HG02678 (cell line): ENCODE data around the gene ST6GALNAC5.

Source experiments
- ATAC-seq: cut with Tn5 transposase; IDR thresholded peaks from one replicate; pipeline ENCODE4 v1.9.1; 2021; ENCODE audit warnings: mild to moderate bottlenecking, moderate library complexity; ENCODE audit not compliant: unreplicated experiment

Gene ST6GALNAC5

DNA sequence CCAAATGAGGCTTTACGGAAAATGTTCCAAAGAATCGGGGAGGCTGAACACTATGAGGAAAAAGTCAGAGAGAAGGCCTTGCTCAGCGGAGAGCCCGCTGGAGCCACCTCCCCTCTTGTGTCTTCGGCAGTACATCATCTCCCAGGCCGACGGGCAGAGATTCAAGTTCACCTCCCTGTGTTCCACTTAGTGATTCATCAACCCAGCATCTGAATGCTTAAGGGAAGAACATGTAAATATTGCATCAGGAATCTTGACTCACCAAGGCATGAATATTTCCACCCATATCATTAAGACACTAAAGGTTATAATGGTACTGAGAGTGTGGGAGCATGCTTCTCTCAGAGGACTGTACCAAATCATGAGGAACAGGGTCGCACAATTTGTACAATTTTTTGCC, 172.5 kb downstream of the ST6GALNAC5 start:
- no peak for ATAC-seq

DNA sequence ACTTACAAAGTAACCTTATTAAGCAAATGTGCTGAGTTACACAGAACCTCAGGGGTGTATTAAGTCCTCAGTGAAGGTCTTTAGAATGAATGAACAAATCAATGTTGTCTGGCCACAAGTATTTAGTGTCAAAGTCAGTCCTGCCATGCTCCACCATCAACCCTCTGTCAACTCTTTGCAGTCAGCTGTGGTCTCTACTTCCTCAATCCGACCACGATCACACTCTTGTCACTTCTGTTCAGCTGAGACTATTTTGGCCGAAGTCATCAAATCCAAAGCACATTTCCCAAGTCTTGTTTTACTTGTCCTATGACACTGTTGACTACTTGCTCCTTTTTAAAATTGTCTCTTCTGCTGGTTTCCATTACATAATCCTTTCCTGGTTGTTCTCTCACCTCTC, 173.5 kb downstream of the ST6GALNAC5 start:
- ATAC-seq, result no peak

DNA sequence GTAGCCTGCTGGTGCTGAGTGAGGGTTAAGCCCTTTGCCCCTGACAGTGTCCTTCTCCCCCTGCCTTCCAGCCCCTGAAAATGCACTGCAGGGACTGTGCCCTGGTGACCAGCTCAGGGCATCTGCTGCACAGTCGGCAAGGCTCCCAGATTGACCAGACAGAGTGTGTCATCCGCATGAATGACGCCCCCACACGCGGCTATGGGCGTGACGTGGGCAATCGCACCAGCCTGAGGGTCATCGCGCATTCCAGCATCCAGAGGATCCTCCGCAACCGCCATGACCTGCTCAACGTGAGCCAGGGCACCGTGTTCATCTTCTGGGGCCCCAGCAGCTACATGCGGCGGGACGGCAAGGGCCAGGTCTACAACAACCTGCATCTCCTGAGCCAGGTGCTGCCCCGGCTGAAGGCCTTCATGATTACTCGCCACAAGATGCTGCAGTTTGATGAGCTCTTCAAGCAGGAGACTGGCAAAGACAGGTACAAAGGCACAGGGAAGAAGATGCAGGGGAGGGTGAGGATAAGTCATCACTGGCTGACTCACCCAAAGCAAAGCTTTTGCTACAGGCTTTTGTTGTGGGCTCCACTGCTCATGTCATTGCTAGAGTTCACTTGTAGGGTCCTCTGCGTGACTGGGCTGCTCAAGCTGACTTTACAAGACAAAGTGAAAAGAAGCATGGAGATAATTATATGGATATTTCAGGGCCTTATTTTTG, 177.0 kb downstream of the ST6GALNAC5 start:
- no peak for ATAC-seq

DNA sequence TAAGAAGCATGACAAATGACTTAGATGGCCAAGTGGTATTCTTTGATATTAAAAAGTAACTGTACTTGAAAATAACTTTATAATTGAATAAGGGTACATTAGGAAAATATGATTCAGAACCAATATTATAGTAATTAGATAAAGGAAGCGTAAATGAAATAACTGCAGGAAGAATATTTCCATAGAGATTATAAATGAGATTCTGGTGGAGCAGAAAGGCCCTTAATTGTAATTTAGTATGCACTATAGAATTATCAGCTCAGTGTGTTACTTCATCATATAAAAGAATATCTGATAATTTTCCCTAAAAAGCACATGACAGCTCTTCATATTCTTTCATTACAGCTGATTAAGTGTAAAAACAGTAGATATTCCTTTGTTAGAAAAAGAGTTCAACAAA, 180.3 kb downstream of the ST6GALNAC5 start:
- no peak for ATAC-seq

DNA sequence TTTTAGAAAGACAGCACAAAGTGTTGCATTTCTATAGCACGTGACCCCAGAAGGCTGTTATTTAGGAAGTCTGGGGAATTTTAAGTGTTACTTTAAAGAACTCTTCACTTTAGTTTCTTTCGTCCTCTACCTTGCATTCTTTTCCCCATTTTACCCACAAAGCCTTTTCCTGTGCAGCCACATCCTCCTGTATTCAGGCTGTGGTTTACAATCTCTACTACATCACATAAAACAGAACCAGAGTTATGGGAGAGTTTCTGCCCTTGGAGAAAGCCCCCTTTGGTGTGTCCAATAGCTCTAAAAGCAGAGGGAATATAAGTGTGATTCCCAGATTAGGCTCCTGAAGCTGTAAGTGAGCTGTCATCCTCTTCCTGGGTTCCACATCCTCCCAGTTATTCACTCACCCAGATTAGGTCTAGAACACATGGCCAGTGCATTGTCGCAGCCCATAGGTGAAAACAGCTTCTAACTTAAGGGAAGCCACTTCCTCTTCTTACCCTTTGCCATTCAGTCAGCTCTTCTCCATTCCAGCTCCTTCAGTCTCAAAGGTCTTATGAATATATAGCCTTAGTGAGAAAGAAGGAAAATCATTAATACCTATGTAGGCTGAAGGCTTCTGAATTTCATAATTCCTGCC, 180.8 kb downstream of the ST6GALNAC5 start:
- ATAC-seq, result no peak

DNA sequence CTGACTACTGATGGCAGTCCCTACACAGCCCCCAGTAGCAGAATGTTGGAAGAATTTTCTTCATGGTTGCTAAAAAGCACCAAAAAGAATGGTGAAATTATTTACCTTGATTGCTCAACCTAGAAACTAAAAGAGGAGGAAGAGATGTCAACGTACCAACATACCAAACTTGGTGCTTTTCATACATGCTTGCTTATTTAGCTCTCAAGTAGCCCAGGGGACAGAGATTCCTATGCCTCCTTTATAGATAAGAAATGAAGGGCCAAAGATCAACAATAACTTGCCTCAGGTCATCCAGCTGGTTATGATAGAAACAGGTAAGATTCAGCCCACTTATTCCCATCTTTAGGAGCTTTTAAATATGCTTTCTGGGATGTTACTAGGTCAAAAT, 181.3 kb downstream of the ST6GALNAC5 start:
- no peak for ATAC-seq

DNA sequence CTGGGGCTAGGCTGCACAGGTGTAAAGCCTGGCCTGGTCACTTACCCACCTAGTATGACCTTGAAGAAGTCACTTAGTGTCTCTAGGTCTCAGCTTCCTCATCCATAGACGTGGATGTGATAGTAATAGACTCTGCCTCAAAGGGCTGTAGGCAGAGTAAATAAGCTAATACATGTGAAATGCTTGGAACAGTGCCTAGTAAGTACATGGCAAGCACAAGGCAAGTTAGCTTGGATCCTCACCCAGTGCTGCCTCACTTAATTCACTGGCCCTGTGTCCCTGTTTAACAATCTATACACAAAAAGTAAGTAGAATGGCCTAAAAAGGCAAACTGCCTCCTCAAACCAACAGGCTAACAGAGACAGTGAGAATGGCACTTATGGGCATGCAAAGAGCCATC, 184.1 kb downstream of the ST6GALNAC5 start:
- no peak for ATAC-seq

DNA sequence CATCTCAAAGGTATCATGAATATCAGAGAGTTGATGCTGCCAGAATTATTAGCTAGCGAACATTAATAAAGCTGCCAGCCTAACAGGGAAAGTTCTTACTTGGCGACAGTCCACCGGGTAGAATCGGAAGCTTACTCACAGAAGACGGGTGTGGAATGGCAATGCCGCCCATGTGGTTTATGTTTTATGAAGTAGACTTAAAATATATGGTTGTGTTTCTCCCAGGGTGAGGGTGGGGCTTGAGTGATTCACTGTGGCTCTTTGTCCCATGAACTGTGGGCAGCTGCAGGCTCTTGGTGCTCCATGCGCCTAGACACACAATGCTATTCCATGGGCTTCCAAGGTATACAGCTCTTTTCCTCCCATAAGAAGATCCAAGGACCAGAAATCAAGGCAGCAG, 189.2 kb downstream of the ST6GALNAC5 start:
- ATAC-seq, result no peak

DNA sequence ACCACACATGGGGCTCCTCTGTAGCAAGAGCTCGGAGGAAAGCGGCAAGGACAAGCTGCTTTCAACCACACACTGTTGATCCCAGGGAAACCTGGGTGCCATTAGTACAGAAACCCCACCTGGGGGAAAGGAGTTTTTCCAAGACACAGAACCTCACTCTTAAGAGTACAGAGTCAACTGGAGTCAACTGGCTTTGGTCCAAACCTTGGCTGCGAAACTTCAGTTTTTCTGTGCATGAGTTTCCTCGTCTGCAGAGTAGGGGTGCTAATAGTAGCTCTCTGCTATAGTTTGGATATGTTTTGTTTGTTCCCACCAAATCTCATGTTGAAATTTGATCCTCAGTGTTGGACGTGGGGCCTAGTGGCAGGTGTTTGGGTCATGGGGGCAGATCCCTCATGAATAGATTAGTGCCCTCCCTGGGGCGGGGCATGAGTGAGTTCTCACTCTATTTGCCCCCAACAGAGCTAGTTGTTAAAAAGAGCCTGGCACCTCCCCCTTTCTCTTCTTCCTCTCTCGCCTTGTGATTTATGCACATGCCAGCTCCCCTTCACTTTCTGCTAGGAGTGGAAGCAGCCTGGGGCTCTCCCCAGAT, 190.8 kb downstream of the ST6GALNAC5 start:
- no peak for ATAC-seq

DNA sequence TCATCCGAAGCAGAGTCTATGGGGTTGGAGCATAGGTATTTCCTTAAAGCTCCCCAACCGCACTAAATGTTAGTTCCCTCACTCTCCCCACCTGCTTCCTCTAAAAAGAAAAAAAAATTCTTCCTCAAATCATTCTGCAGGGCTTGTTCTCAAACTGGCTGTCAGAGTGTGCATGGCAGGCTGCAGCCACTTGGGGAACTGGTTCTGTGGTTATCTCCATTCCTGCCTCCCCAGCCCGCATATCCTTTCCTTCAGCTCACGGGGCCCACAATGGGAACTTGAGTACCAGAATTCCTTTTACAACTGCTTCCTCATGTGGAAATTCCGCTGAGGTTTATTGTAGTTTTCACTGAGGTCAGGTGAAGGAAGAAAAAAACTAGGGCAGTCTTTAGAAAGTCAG, 192.7 kb downstream of the ST6GALNAC5 start:
- ATAC-seq, result no peak

DNA sequence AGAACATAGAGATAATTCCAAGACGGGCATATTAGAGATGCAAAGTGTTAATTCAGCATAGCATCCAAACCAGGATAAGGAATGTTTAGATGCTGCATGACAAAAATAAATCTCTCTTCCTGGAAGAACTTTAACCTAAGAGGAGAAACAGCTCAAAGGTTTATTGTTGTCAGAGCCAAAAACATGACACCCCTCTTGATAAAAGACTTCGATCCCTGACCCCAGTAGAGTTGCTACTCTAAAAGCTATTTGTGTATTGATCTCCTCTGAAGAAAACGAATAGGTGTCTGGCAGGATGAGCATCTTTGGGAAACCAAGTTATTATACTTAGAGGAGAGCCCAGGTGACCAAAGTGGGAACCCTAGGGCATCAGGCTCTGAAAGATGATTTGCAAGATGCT, 193.9 kb downstream of the ST6GALNAC5 start:
- ATAC-seq, result no peak

DNA sequence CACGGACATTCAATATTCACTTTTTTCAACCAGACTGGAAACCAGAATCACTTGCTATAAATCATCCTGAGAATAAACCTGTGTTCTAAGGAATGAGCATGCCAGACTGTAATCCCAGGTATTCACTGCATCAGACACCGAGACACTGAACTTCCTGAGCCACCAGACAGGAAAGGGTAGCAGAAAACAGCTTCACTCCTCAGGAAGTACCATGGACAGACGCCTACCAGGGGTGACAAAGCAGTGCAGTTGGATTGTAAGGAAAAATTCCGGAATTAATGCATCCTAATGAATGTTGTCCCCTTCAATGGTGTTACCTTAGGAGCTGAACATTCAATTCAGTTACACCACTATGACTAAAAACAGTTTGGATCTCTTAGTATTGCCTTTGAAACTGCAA, 195.8 kb downstream of the ST6GALNAC5 start:
- no peak for ATAC-seq

DNA sequence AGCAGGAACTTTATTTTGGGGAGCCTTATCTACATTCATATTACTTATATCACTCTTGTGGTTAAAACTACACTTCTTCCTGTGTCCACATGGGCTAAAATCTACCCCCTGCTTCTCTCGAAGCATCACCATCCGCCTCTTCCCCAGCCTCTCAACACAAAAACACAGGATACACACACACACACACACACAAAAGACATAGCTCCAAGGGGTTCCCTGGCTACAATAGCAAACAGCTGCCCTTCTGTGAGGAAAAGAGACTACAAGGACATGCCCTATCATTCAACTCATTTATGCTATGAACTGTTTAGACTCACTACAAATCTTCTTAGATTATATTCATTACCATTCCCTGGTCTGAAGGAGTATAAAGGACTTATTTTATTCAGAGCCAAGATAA, 197.0 kb downstream of the ST6GALNAC5 start:
- no peak for ATAC-seq

DNA sequence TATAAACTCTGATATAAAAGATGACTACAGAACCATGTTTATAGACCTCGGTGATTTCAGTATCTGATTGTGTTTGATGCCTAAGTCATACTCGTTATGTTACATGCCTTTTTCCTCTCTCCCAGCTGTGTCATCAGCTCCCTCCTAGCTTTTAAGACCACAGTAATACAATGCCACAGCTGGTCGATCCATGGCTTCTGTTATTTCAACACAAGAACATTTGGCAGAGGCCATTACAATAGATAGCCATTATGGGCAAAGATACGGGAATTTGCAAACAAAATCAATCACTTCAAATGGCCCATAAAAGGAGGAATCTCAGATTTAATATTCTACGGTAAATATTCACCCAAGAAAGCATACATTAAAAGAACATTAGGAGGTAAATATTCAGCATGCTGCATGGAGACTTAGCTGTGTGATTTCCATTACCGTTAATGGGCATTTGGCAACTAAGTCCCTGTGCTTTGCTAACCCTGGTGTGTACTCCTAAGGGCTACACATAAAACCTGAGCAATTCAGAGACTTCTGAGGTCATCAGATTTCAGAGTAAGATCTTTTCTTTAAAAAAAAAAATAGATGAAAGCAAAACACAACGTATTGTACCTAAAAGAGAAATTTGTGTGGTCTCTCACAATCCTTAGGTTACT, 198.5 kb downstream of the ST6GALNAC5 start:
- ATAC-seq, result no peak

DNA sequence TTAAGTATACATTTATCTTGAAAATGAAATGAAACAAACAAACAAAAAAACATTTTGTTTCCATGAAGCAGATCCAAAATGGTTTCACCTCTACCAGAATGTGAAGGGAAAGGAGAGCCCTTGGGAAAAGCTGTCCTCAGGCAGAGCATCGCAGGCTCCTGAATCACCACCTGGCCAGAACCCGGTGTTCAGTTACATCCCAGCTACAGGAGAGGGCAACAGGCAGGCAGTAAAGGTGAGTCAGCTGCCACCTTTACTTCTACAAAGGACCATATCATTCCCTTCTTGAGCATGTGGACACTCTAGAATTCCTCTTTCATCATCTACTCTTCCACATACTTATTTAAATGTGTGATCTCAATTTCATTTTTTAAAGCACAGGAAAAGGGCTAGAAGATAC, 200.7 kb downstream of the ST6GALNAC5 start:
- no peak for ATAC-seq

DNA sequence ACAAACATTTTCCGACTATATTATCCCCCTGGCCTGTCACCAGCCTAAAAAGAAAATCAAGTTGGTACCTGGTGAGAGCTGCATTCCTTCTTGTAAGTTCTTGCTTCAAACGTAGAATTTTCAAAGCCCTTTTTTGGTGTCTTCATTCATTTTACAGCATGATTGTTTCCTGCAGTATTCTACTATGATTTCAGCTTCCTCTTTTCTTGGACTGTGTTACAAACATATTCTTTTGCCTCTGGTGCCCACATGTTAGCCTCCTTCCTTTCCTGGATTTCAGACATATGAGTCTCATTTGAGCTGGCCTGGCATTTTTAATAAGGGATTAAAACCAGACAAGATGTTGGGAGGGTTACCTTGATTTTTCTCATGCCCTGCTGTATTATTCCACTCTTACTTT, 209.5 kb downstream of the ST6GALNAC5 start:
- ATAC-seq, result no peak

DNA sequence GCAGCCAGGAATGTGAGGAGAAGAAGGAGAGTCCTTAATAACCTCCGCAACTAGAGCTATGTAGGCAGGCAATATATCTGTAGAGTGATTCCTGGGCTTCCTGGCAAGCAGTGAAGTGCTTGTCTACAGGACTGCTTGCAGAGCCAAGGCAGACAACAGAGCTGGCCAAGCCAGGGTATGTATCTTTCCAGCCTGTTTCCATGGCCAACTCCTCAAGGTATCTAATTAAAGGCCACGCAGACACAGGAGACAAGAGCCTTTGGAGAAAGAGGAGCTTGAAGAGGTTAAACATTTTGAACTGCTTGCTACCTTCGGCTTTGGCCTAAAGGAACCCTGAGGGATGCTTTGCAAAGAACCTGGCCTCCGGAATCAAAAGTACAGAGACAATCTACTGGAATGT, 214.6 kb downstream of the ST6GALNAC5 start:
- ATAC-seq, result no peak

DNA sequence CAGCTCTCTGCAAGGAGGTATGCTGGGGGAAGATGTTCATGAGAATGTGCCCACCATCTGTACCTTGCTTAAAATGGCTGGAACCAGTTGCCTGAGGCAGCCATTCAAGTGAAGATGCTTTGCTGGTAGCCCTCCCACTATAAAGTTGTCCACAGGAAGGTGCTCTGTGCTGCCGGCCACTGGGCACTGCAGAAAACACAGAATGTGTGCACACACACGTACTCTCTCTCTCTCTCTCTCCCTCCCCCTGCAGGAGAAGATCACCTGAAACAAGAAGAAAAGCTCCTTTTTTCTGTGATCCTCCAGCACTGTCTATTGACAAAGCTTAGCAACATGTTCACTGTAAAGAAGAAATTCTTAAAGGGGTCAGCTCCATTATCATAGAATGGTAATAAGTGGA, 217.2 kb downstream of the ST6GALNAC5 start:
- no peak for ATAC-seq

DNA sequence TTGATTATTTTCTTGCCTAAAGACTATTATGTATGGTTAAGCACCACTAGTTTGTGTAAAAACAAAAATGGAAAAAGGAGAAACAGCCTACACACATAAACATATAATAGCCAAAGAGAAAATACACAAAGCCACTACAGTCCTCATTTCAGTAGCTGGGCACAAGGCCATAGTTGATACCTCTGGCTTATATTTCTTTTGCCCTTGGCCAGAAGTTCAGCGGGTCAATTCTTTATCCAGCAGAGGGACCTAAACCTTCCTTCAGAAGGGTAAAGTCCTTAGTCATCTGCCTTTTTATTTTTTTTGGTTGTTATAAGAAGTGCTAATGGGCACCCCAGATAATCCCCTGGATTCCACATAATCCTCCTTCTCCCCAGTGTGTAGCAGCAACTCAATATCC, 217.8 kb downstream of the ST6GALNAC5 start:
- ATAC-seq, result no peak

DNA sequence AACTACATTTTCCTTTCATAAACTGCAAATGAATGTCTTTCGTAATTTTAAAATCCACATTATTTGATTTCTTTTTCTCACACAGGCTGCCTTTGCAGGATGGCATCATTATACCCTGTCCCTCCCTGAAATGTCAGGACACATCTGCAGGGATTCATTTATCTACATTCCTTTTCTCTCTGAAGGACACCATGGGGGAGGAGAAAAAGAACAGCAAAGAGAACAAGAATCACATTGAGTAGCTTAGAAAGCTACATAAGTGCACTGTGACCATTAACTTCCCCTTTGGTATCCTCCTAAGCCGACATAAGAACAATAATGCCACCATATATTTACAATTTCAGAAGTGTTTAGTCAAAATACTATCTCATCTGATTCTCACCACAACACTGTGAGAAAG, 222.5 kb downstream of the ST6GALNAC5 start:
- ATAC-seq, result no peak

DNA sequence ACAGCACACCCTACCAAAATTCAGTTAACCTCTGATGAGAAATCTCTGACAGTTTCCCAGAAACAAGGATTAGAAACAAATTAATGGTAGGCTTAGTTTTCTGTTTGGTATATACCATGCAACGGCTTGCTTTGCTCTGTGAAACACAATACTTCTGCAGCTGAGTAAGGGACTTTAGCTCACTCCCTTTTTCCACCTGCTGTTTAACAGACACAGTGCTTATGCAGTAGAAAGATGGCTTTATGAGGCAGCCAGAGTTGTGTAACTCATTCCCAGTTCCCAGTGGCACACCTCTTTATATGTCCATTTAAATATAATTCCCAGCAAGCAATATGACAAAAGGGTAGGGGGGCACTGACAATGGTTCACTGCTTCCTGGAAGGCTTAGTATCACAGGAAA, 228.0 kb downstream of the ST6GALNAC5 start:
- ATAC-seq, result no peak
